NB4 (cell line): Measurements from ENCODE around the gene FSCN2.

ENCODE experiments used
- DNase-seq: peaks from one replicate; pipeline ENCODE4 v3.0.0; 2010; ENCODE audit warnings: low read depth
- H3K4me3 ChIP-seq: one replicate; pipeline ENCODE4 v1.5.1; 2011; ENCODE audit warnings: mild to moderate bottlenecking, low read depth, low read length, moderate library complexity
- CTCF ChIP-seq: IDR thresholded peaks from one replicate; pipeline ENCODE4 v1.5.1; 2012; ENCODE audit warnings: low read depth, low read length
- MAX ChIP-seq: IDR thresholded peaks from 2 replicates; pipeline ENCODE4 v1.6.1; 2011; ENCODE audit warnings: low read depth, low read length
- MYC ChIP-seq: IDR thresholded peaks from 2 replicates; pipeline ENCODE4 v1.6.1; 2011; ENCODE audit warnings: low read depth, low read length
- POLR2A ChIP-seq: IDR thresholded peaks from 2 replicates; pipeline ENCODE4 v1.6.1; 2011; ENCODE audit warnings: mild to moderate bottlenecking; ENCODE audit not compliant: insufficient read length; ENCODE audit errors: extremely low read depth

The FSCN2 gene

DNA sequence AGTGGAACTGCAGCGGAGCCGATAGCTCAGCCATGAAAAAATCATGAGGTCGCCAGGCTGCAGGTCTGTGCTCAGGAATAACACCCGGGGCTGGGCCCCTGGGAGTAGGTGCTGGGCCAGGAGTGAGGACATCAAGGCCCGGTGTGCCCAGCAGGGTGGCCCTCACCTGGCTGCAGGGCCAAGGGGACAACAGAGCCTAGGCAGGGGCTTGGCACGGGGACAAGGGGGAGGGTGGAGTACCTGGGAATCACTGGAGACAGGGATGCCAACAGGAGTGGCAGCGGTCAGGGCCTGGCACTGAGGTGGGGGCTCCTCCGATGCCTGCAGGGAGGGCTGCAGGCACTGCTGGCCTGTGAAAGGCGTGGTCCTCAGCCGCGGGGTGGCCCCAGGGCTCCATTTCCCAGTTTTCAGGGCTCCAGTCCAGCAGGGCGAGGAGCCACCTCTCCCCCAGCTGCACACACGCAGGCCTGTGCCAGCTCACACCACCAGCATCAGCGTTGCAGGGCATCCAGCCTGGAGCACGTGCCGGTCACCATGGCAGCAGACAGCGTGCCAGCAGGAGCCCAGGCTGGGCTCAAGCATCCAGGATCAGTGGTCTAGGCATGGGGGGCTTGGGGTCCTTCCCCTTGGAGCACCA lies 4.7 kb upstream of the FSCN2 start:
- no peak for TF ChIP-seq CTCF
- no peak for TF ChIP-seq POLR2A
- TF ChIP-seq MAX = no peak
- TF ChIP-seq MYC = no peak
- no peak for DNase-seq
- H3K4me3 ChIP-seq = no peak overlapping the region

GRCh38 chr17:81524039-81524864 lies 3.9 kb upstream of the FSCN2 start:
- DNase-seq = no peak
- TF ChIP-seq CTCF = no peak
- no peak for TF ChIP-seq POLR2A
- no peak for TF ChIP-seq MAX
- no peak for TF ChIP-seq MYC
- no peak overlapping the region for H3K4me3 ChIP-seq

- no peak overlapping the region for H3K4me3 ChIP-seq
- TF ChIP-seq MYC (no peak), MAX (no peak), POLR2A (no peak), CTCF (no peak)
- no peak for DNase-seq
These were observed 3.4 kb upstream of the FSCN2 start for GRCh38 chr17:81524865-81525159.

GRCh38 chr17:81526662-81527571 lies 1.3 kb upstream of the FSCN2 start:
- no peak for TF ChIP-seq CTCF
- no peak for TF ChIP-seq MAX
- no peak for TF ChIP-seq MYC
- no peak for DNase-seq
- no peak overlapping the region for H3K4me3 ChIP-seq

GRCh38 chr17:81528384-81528650 lies 140 bp downstream of the FSCN2 start:
- TF ChIP-seq CTCF = no peak
- TF ChIP-seq POLR2A = no peak
- no peak for TF ChIP-seq MYC
- no peak for TF ChIP-seq MAX
- no peak for DNase-seq
- H3K4me3 ChIP-seq = no peak overlapping the region
